GM23338 (cell line): ENCODE measurements around the gene ISCU. TPM values are rescaled to one million over a fixed set of nuclear protein-coding genes. Genes with fewer than 3 reads are reported as not detected.

Source experiments
- ATAC-seq: fragments of 200-7000 bp; cut with Tn5 transposase; 3 replicates; pipeline ENCODE4 v1.9.1; 2020
- DNase-seq: peaks from one replicate; pipeline ENCODE4 v3.0.0-alpha.2; 2015; ENCODE audit warnings: low spot score
- H2AFZ ChIP-seq: fragments of 200-600 bp; sonication (generic); 2 replicates; pipeline ENCODE4 v1.8.0; 2016; ENCODE audit warnings: antibody characterized with exemption, mild to moderate bottlenecking, moderate library complexity
- H3F3A ChIP-seq: fragments of 200-600 bp; sonication (generic); replicated peaks from 2 replicates; pipeline ENCODE4 v1.8.0; 2017; ENCODE audit warnings: antibody characterized with exemption, mixed run types, low read depth
- H3K27ac ChIP-seq: fragments of 200-600 bp; sonication (generic); 2 replicates; pipeline ENCODE4 v1.6.1; 2016; ENCODE audit warnings: low read depth
- H3K27me3 ChIP-seq: fragments of 200-600 bp; sonication (generic); 2 replicates; pipeline ENCODE4 v1.8.0; 2016; ENCODE audit warnings: mild to moderate bottlenecking, mixed run types, moderate library complexity; ENCODE audit not compliant: insufficient read depth
- H3K36me3 ChIP-seq: fragments of 200-600 bp; sonication (generic); 2 replicates; pipeline ENCODE4 v1.8.0; 2016; ENCODE audit warnings: mild to moderate bottlenecking; ENCODE audit not compliant: insufficient read depth
- H3K4me1 ChIP-seq: fragments of 200-600 bp; sonication (generic); 2 replicates; pipeline ENCODE4 v1.8.0; 2016; ENCODE audit warnings: mild to moderate bottlenecking, moderate library complexity; ENCODE audit not compliant: insufficient read depth
- H3K4me2 ChIP-seq: fragments of 200-600 bp; sonication (generic); 2 replicates; pipeline ENCODE4 v1.7.1; 2017; ENCODE audit warnings: mixed run types
- H3K4me3 ChIP-seq: fragments of 200-600 bp; sonication (generic); 2 replicates; pipeline ENCODE4 v1.6.1; 2016; ENCODE audit warnings: mixed run types
- H3K79me2 ChIP-seq: fragments of 200-600 bp; sonication (generic); replicated peaks from 2 replicates; pipeline ENCODE4 v1.8.0; 2017; ENCODE audit warnings: mild to moderate bottlenecking; ENCODE audit not compliant: insufficient read depth
- H3K9me2 ChIP-seq: fragments of 200-600 bp; sonication (generic); 2 replicates; pipeline ENCODE4 v1.8.0; 2017; ENCODE audit not compliant: insufficient read depth
- H4K20me1 ChIP-seq: fragments of 200-600 bp; sonication (generic); replicated peaks from 2 replicates; pipeline ENCODE4 v1.8.0; 2017; ENCODE audit warnings: mild to moderate bottlenecking; ENCODE audit not compliant: insufficient read depth
- H3K27ac Mint-ChIP-seq: 2 replicates; pipeline ENCODE4 v1.8.0; 2020; ENCODE audit warnings: inconsistent platforms, mild to moderate bottlenecking, moderate library complexity, mixed read lengths
- H3K27me3 Mint-ChIP-seq: 3 replicates; pipeline ENCODE4 v1.8.0; 2022; ENCODE audit warnings: low read depth, mild to moderate bottlenecking, moderate library complexity, mixed read lengths, inconsistent platforms; ENCODE audit not compliant: insufficient read depth, poor library complexity
- H3K36me3 Mint-ChIP-seq: 3 replicates; pipeline ENCODE4 v1.8.0; 2021; ENCODE audit warnings: low read depth, mild to moderate bottlenecking, inconsistent platforms, moderate library complexity, mixed read lengths
- H3K4me1 Mint-ChIP-seq: 3 replicates; pipeline ENCODE4 v1.8.0; 2020; ENCODE audit warnings: mild to moderate bottlenecking, inconsistent platforms, mixed read lengths
- H3K4me3 Mint-ChIP-seq: 3 replicates; pipeline ENCODE4 v1.8.0; 2021; ENCODE audit warnings: moderate library complexity, mild to moderate bottlenecking, inconsistent platforms, mixed read lengths
- H3K9me3 Mint-ChIP-seq: 3 replicates; pipeline ENCODE4 v1.8.0; 2020; ENCODE audit warnings: moderate library complexity, mild to moderate bottlenecking, inconsistent platforms, mixed read lengths
- CREB1 ChIP-seq: fragments of 250-450 bp; sonication (Bioruptor Pico); IDR thresholded peaks from 2 replicates; pipeline ENCODE4 v1.5.0; 2020; ENCODE audit warnings: low read depth, mild to moderate bottlenecking, moderate library complexity
- EZH2 ChIP-seq: fragments of 200-600 bp; sonication (generic); IDR thresholded peaks from one replicate; pipeline ENCODE4 v1.8.0; 2017; ENCODE audit warnings: antibody characterized with exemption, mild to moderate bottlenecking, low read depth; ENCODE audit not compliant: unreplicated experiment
- EZH2phosphoT487 ChIP-seq: fragments of 200-600 bp; sonication (generic); IDR thresholded peaks from one replicate; pipeline ENCODE4 v1.8.1; 2018; ENCODE audit warnings: antibody characterized with exemption; ENCODE audit not compliant: unreplicated experiment
- JUNB ChIP-seq: IDR thresholded peaks from one replicate; pipeline ENCODE4 v1.6.1; 2016; ENCODE audit warnings: antibody characterized with exemption; ENCODE audit not compliant: unreplicated experiment
- NANOG ChIP-seq: IDR thresholded peaks from 2 replicates; pipeline ENCODE4 v1.6.1; 2016; ENCODE audit warnings: antibody characterized with exemption, borderline replicate concordance
- POLR2AphosphoS5 ChIP-seq: IDR thresholded peaks from 2 replicates; pipeline ENCODE4 v1.6.1; 2016; ENCODE audit warnings: antibody characterized with exemption, low read depth
- STAT1 ChIP-seq: IDR thresholded peaks from one replicate; pipeline ENCODE4 v1.6.1; 2016; ENCODE audit warnings: antibody characterized with exemption; ENCODE audit not compliant: unreplicated experiment
- ZNF114 ChIP-seq: fragments of 250-450 bp; sonication (Bioruptor Pico); IDR thresholded peaks from 2 replicates; pipeline ENCODE4 v1.5.0; 2020; ENCODE audit warnings: mild to moderate bottlenecking, moderate library complexity
- ZNF331 ChIP-seq: fragments of 250-450 bp; sonication (Bioruptor Pico); IDR thresholded peaks from 2 replicates; pipeline ENCODE4 v1.5.0; 2020; ENCODE audit warnings: low read depth, mild to moderate bottlenecking, moderate library complexity
- polyA plus RNA-seq: library from polyadenylated mRNA; unstranded; fragments of >200 nt; fragmentation: Nextera tagmentation; extraction: Ambion mirVana; gene quantifications from 2 replicates; pipeline ENCODE4 v1.2.1, GENCODE V29; 2016
- total RNA-seq: library from RNA; depleted of rRNA; stranded (reverse); fragments of >200 nt; shearing (Covaris generic); gene quantifications from 2 replicates; pipeline ENCODE4 v1.2.3, GENCODE V29; 2014
- TF ChIP-seq, protein P1 (sequence below), 2 experiments: fragments of 200-600 bp in 1 of 2; sonication (generic) in 1 of 2; conservative IDR thresholded peaks; 2 replicates each; pipeline versions ENCODE4 v1.5.1 to v1.6.1; 2016 to 2017; ENCODE audit warnings: antibody characterized with exemption in 2 of 2, low read depth in 2 of 2, mild to moderate bottlenecking in 2 of 2, moderate library complexity in 1 of 2
- TF ChIP-seq, protein P2 (sequence below): IDR thresholded peaks from 2 replicates; pipeline ENCODE4 v1.6.1; 2016; ENCODE audit warnings: antibody characterized with exemption
- TF ChIP-seq, protein P3 (sequence below): fragments of 250-450 bp; sonication (Bioruptor Pico); IDR thresholded peaks from 2 replicates; pipeline ENCODE4 v1.5.0; 2020; ENCODE audit warnings: mild to moderate bottlenecking, moderate library complexity
- TF ChIP-seq, protein P4 (sequence below): IDR thresholded peaks from one replicate; pipeline ENCODE4 v1.6.1; 2018; ENCODE audit warnings: antibody characterized with exemption; ENCODE audit not compliant: unreplicated experiment

The ISCU gene
- total and polyA plus RNA-seq, 2 experiments from 2014 or later = 123 to 129 TPM

DNA sequence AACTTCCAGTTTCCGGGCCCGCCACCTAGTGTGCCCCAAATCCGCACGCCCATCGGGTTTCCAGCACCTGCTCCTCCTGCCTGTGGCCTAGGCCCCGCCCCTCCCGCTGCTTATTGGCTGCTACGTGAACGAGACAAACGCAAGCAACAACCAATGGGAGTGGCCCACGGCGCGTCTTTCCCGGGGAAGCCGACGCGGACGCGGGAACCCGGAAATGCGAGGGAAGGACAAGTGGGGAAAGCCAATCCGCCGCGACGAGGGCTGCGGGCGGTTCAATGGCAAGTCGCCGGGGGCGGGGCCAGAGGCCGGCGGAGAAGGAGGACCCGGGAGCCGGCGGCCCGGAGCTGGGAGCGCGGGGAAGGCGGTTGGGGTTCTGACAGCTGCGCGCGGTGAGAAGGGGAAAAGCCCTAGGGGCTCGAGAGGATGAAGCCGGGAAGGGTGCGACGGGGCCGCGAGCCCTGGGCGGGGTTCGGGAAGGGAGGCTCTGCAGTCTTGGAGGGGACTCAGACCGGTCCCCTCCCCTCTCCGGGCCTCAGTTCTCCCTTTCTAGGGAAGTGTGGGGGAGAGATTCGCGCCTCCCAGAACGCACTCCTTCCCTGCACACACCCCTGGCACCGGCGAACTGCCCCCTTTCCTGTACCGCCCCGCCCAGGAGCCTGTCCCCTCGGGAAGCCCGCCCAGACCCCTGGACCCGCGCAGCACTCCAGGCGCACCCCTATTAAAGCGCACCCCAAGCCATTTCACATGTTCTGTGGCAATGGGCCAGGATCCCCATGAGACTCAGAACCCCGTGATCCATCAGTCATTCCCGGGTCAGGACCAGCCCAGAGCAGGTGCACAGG is 47.2 kb upstream of the ISCU start, which contains the start of gene FICD:
TSS of gene FICD (plus strand) at position 305 of the 842 bp plus-strand sequence. CDS start 1,696 bp downstream, outside the sequence.
- Mint-ChIP-seq H3K36me3 (peaks cover 30% of the 10 kb centered on the region), H3K9me3 (peaks cover 11% of the 10 kb centered on the region), H3K4me1 (peaks cover 17% of the 10 kb centered on the region), H3K27ac (peak within 1 kb of the TSS; percentile 66; the same call in 1 of the 2 replicates), H3K4me3 (peak within 1 kb of the TSS; percentile 85), H3K27me3 (peaks cover 19% of the 10 kb centered on the region)
- Histone ChIP-seq H3K27me3 (no peaks in the 10 kb centered on the region), H3F3A (peaks cover 13% of the 10 kb centered on the region; the same call in 1 of the 2 replicates), H3K27ac (no peak within 1 kb of the TSS), H3K4me3 (peak within 1 kb of the TSS; percentile 91), H2AFZ (peak within 1 kb of the TSS; percentile 95), H3K4me1 (peaks cover 17% of the 10 kb centered on the region; the same call in 1 of the 2 replicates), H3K9me2 (no peaks in the 10 kb centered on the region), H4K20me1 (peaks cover 1% of the 10 kb centered on the region; the same call in 1 of the 2 replicates), H3K4me2 (peak within 1 kb of the TSS; percentile 96), H3K79me2 (no peaks in the 10 kb centered on the region), H3K36me3 (peaks cover 6% of the 10 kb centered on the region)
- peak; percentile 100 for DNase-seq
- ATAC-seq = peak; percentile 83
- TF ChIP-seq, protein P1, sequence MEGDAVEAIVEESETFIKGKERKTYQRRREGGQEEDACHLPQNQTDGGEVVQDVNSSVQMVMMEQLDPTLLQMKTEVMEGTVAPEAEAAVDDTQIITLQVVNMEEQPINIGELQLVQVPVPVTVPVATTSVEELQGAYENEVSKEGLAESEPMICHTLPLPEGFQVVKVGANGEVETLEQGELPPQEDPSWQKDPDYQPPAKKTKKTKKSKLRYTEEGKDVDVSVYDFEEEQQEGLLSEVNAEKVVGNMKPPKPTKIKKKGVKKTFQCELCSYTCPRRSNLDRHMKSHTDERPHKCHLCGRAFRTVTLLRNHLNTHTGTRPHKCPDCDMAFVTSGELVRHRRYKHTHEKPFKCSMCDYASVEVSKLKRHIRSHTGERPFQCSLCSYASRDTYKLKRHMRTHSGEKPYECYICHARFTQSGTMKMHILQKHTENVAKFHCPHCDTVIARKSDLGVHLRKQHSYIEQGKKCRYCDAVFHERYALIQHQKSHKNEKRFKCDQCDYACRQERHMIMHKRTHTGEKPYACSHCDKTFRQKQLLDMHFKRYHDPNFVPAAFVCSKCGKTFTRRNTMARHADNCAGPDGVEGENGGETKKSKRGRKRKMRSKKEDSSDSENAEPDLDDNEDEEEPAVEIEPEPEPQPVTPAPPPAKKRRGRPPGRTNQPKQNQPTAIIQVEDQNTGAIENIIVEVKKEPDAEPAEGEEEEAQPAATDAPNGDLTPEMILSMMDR (conservative IDR thresholded peaks at IDR 0.05; ENCODE audit: low read depth in 2 of 2) = no peak
- TF ChIP-seq NANOG (no peak), ZNF114 (CRISPR knock-in tag) (no peak), JUNB (no peak), CREB1 (CRISPR knock-in tag) (peak; percentile 87), POLR2AphosphoS5 (no peak; the same call in none of the 2 replicates), ZNF331 (CRISPR knock-in tag) (no peak), EZH2phosphoT487 (no peak), STAT1 (no peak), EZH2 (no peak)
- TF ChIP-seq, protein P2, sequence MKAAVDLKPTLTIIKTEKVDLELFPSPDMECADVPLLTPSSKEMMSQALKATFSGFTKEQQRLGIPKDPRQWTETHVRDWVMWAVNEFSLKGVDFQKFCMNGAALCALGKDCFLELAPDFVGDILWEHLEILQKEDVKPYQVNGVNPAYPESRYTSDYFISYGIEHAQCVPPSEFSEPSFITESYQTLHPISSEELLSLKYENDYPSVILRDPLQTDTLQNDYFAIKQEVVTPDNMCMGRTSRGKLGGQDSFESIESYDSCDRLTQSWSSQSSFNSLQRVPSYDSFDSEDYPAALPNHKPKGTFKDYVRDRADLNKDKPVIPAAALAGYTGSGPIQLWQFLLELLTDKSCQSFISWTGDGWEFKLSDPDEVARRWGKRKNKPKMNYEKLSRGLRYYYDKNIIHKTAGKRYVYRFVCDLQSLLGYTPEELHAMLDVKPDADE = 0 out of 2 replicates have a peak, but pooled peaks have one; percentile 14
- TF ChIP-seq, protein P3, sequence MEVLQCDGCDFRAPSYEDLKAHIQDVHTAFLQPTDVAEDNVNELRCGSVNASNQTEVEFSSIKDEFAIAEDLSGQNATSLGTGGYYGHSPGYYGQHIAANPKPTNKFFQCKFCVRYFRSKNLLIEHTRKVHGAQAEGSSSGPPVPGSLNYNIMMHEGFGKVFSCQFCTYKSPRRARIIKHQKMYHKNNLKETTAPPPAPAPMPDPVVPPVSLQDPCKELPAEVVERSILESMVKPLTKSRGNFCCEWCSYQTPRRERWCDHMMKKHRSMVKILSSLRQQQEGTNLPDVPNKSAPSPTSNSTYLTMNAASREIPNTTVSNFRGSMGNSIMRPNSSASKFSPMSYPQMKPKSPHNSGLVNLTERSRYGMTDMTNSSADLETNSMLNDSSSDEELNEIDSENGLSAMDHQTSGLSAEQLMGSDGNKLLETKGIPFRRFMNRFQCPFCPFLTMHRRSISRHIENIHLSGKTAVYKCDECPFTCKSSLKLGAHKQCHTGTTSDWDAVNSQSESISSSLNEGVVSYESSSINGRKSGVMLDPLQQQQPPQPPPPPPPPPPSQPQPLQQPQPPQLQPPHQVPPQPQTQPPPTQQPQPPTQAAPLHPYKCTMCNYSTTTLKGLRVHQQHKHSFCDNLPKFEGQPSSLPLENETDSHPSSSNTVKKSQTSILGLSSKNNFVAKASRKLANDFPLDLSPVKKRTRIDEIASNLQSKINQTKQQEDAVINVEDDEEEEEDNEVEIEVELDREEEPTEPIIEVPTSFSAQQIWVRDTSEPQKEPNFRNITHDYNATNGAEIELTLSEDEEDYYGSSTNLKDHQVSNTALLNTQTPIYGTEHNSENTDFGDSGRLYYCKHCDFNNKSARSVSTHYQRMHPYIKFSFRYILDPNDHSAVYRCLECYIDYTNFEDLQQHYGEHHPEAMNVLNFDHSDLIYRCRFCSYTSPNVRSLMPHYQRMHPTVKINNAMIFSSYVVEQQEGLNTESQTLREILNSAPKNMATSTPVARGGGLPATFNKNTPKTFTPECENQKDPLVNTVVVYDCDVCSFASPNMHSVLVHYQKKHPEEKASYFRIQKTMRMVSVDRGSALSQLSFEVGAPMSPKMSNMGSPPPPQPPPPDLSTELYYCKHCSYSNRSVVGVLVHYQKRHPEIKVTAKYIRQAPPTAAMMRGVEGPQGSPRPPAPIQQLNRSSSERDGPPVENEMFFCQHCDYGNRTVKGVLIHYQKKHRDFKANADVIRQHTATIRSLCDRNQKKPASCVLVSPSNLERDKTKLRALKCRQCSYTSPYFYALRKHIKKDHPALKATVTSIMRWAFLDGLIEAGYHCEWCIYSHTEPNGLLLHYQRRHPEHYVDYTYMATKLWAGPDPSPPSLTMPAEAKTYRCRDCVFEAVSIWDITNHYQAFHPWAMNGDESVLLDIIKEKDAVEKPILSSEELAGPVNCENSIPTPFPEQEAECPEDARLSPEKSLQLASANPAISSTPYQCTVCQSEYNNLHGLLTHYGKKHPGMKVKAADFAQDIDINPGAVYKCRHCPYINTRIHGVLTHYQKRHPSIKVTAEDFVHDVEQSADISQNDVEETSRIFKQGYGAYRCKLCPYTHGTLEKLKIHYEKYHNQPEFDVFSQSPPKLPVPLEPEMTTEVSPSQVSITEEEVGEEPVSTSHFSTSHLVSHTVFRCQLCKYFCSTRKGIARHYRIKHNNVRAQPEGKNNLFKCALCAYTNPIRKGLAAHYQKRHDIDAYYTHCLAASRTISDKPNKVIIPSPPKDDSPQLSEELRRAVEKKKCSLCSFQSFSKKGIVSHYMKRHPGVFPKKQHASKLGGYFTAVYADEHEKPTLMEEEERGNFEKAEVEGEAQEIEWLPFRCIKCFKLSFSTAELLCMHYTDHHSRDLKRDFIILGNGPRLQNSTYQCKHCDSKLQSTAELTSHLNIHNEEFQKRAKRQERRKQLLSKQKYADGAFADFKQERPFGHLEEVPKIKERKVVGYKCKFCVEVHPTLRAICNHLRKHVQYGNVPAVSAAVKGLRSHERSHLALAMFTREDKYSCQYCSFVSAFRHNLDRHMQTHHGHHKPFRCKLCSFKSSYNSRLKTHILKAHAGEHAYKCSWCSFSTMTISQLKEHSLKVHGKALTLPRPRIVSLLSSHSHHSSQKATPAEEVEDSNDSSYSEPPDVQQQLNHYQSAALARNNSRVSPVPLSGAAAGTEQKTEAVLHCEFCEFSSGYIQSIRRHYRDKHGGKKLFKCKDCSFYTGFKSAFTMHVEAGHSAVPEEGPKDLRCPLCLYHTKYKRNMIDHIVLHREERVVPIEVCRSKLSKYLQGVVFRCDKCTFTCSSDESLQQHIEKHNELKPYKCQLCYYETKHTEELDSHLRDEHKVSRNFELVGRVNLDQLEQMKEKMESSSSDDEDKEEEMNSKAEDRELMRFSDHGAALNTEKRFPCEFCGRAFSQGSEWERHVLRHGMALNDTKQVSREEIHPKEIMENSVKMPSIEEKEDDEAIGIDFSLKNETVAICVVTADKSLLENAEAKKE (CRISPR knock-in tag) = no peak
- TF ChIP-seq, protein P4, sequence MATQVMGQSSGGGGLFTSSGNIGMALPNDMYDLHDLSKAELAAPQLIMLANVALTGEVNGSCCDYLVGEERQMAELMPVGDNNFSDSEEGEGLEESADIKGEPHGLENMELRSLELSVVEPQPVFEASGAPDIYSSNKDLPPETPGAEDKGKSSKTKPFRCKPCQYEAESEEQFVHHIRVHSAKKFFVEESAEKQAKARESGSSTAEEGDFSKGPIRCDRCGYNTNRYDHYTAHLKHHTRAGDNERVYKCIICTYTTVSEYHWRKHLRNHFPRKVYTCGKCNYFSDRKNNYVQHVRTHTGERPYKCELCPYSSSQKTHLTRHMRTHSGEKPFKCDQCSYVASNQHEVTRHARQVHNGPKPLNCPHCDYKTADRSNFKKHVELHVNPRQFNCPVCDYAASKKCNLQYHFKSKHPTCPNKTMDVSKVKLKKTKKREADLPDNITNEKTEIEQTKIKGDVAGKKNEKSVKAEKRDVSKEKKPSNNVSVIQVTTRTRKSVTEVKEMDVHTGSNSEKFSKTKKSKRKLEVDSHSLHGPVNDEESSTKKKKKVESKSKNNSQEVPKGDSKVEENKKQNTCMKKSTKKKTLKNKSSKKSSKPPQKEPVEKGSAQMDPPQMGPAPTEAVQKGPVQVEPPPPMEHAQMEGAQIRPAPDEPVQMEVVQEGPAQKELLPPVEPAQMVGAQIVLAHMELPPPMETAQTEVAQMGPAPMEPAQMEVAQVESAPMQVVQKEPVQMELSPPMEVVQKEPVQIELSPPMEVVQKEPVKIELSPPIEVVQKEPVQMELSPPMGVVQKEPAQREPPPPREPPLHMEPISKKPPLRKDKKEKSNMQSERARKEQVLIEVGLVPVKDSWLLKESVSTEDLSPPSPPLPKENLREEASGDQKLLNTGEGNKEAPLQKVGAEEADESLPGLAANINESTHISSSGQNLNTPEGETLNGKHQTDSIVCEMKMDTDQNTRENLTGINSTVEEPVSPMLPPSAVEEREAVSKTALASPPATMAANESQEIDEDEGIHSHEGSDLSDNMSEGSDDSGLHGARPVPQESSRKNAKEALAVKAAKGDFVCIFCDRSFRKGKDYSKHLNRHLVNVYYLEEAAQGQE = peak; percentile 7
